Mucosa of descending colon (tissue), 3 donors: ENCODE results near the gene GPR176. TPM values are rescaled to one million over a fixed set of nuclear protein-coding genes. Genes with fewer than 3 reads are reported as not detected.
A peak's percentile ranks its signal among the peaks of the same experiment; 100 is the strongest.

ENCODE experiments used
- ATAC-seq: fragments of 200-7000 bp; cut with Tn5 transposase; one replicate; pipeline ENCODE4 v1.9.1; 2020; ENCODE audit warnings: mild to moderate bottlenecking, moderate library complexity
- DNase-seq, 3 donors: peaks; one replicate each; pipeline ENCODE4 v3.0.0-alpha.2; 2020
- H3K36me3 ChIP-seq: fragments of 200-600 bp; one replicate; pipeline ENCODE4 v1.8.0; 2021; ENCODE audit warnings: low read depth, mild to moderate bottlenecking
- H3K4me1 ChIP-seq: fragments of 200-600 bp; one replicate; pipeline ENCODE4 v1.8.0; 2021; ENCODE audit warnings: low read depth, mild to moderate bottlenecking
- H3K4me3 ChIP-seq: fragments of 200-600 bp; one replicate; pipeline ENCODE4 v1.8.0; 2021; ENCODE audit warnings: mild to moderate bottlenecking
- H3K9me3 ChIP-seq: fragments of 200-600 bp; one replicate; pipeline ENCODE4 v1.8.0; 2021; ENCODE audit warnings: mild to moderate bottlenecking
- intact Hi-C, 2 donors: fragments of 100-400 bp; cut with DNase I in 1 of 2; cut with micrococcal nuclease in 1 of 2; formaldehyde crosslinking; loops; one replicate each; pipeline versions ENCODE4 v1.11.0 to v1.11.1; 2022; cut with DNase I, micrococcal nuclease
- total RNA-seq, 3 donors: library from RNA; stranded (reverse); fragmentation: NEBNext Ultra II Directional in 2 of 3; extraction: Animal tissue kit (Norgen Biotek cat#: 25700) in 2 of 3; gene quantifications; one replicate each; pipeline versions ENCODE4 v1.2.1 to v1.2.4, GENCODE V29; 2021 to 2023
- TF ChIP-seq, protein P1 (sequence below): fragments of 200-600 bp; IDR thresholded peaks from one replicate; pipeline ENCODE4 v1.8.0; 2022; ENCODE audit warnings: antibody characterized with exemption, mild to moderate bottlenecking
- donor health status: DM: no; HTN: no; CAD: no; lungs with moderate emphysema.
- donor health status: DM: no; HTN: no; CAD: no.
- donor health status: DM: no; HTN: yes; CAD: no.

GPR176 gene
- total RNA-seq, 3 donors from 2014 or later, result 0.32 to 4.9 (median 1.2) TPM

- TF ChIP-seq, protein P1, sequence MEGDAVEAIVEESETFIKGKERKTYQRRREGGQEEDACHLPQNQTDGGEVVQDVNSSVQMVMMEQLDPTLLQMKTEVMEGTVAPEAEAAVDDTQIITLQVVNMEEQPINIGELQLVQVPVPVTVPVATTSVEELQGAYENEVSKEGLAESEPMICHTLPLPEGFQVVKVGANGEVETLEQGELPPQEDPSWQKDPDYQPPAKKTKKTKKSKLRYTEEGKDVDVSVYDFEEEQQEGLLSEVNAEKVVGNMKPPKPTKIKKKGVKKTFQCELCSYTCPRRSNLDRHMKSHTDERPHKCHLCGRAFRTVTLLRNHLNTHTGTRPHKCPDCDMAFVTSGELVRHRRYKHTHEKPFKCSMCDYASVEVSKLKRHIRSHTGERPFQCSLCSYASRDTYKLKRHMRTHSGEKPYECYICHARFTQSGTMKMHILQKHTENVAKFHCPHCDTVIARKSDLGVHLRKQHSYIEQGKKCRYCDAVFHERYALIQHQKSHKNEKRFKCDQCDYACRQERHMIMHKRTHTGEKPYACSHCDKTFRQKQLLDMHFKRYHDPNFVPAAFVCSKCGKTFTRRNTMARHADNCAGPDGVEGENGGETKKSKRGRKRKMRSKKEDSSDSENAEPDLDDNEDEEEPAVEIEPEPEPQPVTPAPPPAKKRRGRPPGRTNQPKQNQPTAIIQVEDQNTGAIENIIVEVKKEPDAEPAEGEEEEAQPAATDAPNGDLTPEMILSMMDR, result no peak
Measured at GRCh38 chr15:39776068-39776467, 144.0 kb downstream of the GPR176 start.

GRCh38 chr15:39774688-39775267 lies 145.3 kb downstream of the GPR176 start:
- H3K4me3 ChIP-seq, result no peak overlapping the region
- no peaks in the 10 kb centered on the region for H3K9me3 ChIP-seq
- H3K36me3 ChIP-seq, result no peaks in the 10 kb centered on the region
- DNase-seq (no peak), ATAC-seq (peak; percentile 30)
- TF ChIP-seq, protein P1, result no peak
- intact Hi-C loops, result no loop called here
- no peaks in the 10 kb centered on the region for H3K4me1 ChIP-seq

More at GRCh38 chr15:39776068-39776467, 144.0 kb downstream of the GPR176 start:
- Histone ChIP-seq H3K4me3 (no peak overlapping the region), H3K4me1 (no peaks in the 10 kb centered on the region), H3K9me3 (no peaks in the 10 kb centered on the region), H3K36me3 (no peaks in the 10 kb centered on the region)
- intact Hi-C loops, result no loop called here
- DNase-seq, result no peak
- no peak for ATAC-seq

DNA sequence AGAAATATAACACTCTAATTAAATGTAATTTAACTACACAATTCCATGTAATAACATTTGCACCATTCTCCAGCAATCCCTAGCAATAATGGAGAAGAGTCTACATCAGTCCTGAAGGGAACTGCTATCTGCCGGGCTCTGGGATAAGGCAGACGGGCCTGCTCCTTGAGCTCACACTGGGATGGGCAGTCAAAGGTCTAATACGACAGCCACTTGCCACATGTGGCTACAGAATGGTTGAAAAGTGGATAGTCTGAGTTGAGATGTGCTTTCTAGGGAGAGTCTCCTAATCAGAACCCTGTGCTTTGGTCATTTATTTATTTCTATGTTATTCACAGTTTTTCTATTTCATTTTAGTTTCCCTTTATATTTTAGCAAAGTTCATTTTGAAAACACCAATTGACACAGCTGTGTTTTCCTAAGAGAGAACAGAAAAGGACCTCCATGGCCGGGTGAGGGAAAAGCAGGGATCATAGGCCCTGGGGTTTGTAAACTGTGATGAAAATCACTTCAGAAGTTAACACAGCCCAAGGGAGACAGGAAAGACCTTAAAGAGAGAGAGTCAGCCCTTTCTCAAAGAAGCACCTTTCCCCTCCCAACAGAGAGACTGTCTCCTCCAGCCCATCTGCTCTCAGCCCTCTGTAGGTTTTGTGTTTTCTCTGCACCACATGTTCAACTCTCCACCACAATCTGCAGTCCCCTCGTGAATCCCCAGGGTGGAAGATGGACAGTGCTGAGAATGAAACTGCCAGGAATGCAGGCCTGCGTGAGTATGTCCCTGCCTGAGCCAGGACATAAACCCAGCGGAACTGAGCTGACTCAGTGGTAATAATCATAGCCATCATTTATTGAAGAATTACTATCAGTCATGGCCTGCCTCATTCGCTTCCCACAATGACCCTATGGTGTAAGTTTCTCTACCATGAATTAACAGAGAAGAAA lies 149.0 kb downstream of the GPR176 start:
- Histone ChIP-seq H3K36me3 (no peaks in the 10 kb centered on the region), H3K4me1 (no peaks in the 10 kb centered on the region), H3K9me3 (no peaks in the 10 kb centered on the region), H3K4me3 (no peak overlapping the region)
- TF ChIP-seq, protein P1, result no peak
- peak; percentile 46 for ATAC-seq
- intact Hi-C loops, result no loop called here
- no peak for DNase-seq

- no peak for ATAC-seq
- no peaks in the 10 kb centered on the region for H3K36me3 ChIP-seq
- no peak overlapping the region for H3K4me3 ChIP-seq
- DNase-seq, result no peak
- TF ChIP-seq, protein P1, result no peak
- H3K4me1 ChIP-seq, result no peaks in the 10 kb centered on the region
- intact Hi-C loops, result no loop called here
- no peaks in the 10 kb centered on the region for H3K9me3 ChIP-seq
Measured at GRCh38 chr15:39767921-39768320, 152.1 kb downstream of the GPR176 start.

DNA sequence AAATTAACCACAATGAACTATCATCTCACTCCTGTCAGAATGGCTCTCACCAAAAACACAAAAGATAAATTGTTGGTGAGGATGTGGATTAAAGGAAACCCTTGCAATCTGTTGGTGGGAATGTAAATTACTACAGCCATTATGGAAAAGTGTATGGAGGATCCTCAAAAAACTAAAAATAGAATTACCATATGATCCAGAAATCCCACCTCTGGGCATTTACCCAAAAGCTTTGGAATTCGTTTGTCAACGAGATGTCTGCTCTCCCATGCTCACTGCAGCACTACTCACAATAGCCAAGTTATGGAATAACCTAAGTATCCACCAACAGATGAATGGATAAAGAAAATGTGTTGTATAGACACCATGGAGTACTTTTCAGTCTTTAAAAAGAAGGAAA lies 159.1 kb downstream of the GPR176 start:
- TF ChIP-seq, protein P1, result no peak
- ATAC-seq, result no peak
- H3K4me3 ChIP-seq, result no peak overlapping the region
- H3K36me3 ChIP-seq, result no peaks in the 10 kb centered on the region
- no peaks in the 10 kb centered on the region for H3K4me1 ChIP-seq
- H3K9me3 ChIP-seq, result no peaks in the 10 kb centered on the region
- intact Hi-C loops, result no loop called here
- no peak for DNase-seq
